Measurements from ENCODE around the gene PAWR. TPM values are rescaled to one million over a fixed set of nuclear protein-coding genes. Genes with fewer than 3 reads are reported as not detected.

The PAWR gene
- total and polyA plus RNA-seq, 8 donors = 10.1 to 662 (median 81.9) TPM

DNA sequence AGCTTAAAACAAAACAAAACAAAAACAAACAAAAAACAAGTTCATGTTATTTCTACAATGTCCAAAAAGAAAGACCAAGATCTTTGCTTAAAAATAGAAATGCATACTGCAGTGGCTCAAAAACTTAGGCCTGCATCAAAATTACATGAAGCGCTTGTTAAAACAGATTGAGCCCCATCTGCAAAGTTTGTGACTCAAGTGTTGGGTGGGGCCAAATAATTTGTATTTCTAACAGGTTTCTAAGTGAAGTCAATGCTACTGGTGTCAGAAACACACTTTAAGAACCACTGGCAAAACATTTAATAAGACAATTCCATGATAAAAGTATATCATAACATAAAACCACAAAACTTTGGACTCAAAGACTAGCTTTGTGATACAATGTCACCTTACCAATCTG lies 105.6 kb downstream of the PAWR start:
- H3K27me3 ChIP-seq = no peaks in the 10 kb centered on the region
- DNase-seq = no peak
- no peaks in the 10 kb centered on the region for H3K36me3 ChIP-seq
- no peak overlapping the region for H3K27ac ChIP-seq
- intact Hi-C loops (cut with DNase I; ENCODE audit: low total_unique reads) = no loop called here
- H3K9me3 ChIP-seq = no peaks in the 10 kb centered on the region
- 93 to 100% (median 97%) methylated on average over 1 of the region's 1 CpG for WGBS, 5 donors
- TF ChIP-seq POLR2AphosphoS5 (IDR thresholded peaks at IDR 0.05) = no peak
- TF ChIP-seq POLR2A (IDR thresholded peaks at IDR 0.05) = no peak
- TF ChIP-seq EP300 (IDR thresholded peaks at IDR 0.05) = no peak
- TF ChIP-seq, protein P1, sequence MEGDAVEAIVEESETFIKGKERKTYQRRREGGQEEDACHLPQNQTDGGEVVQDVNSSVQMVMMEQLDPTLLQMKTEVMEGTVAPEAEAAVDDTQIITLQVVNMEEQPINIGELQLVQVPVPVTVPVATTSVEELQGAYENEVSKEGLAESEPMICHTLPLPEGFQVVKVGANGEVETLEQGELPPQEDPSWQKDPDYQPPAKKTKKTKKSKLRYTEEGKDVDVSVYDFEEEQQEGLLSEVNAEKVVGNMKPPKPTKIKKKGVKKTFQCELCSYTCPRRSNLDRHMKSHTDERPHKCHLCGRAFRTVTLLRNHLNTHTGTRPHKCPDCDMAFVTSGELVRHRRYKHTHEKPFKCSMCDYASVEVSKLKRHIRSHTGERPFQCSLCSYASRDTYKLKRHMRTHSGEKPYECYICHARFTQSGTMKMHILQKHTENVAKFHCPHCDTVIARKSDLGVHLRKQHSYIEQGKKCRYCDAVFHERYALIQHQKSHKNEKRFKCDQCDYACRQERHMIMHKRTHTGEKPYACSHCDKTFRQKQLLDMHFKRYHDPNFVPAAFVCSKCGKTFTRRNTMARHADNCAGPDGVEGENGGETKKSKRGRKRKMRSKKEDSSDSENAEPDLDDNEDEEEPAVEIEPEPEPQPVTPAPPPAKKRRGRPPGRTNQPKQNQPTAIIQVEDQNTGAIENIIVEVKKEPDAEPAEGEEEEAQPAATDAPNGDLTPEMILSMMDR (IDR thresholded peaks at IDR 0.05) = no peak
- no peaks in the 10 kb centered on the region for H3K4me1 ChIP-seq
- no peak overlapping the region for H3K4me3 ChIP-seq

DNA sequence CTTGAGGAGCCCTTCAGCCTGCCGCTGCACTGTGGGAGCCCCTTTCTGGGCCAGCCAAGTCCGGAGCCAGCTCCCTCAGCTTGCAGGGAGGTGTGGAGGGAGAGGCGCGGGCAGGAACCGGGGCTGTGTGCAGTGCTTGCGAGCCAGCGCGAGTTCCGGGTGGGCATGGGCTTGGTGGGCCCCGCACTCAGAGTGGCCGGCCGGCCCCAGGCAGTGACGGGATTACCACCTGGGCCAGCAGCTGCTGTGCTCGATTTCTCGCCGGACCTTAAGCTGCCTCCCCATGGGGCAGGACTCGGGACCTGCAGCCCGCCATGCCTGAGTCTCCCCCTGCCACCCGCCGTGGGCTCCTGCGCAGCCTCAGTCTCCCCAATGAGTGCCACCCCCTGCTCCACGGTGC lies 116.9 kb downstream of the PAWR start:
- WGBS, 5 donors = 98 to 100% (median 98%) methylated on average over 3 to 22 of the region's 22 CpGs
- DNase-seq = no peak
- no peak for TF ChIP-seq POLR2AphosphoS5 (IDR thresholded peaks at IDR 0.05)
- TF ChIP-seq, protein P1 (IDR thresholded peaks at IDR 0.05) = no peak
- Histone ChIP-seq H3K4me3 (no peak overlapping the region), H3K27ac (no peak overlapping the region), H3K27me3 (no peaks in the 10 kb centered on the region), H3K4me1 (no peaks in the 10 kb centered on the region), H3K9me3 (peaks cover 5 to 33% (median 22%) of the 10 kb centered on the region in 4 donors), H3K36me3 (peaks cover 5 to 46% (median 30%) of the 10 kb centered on the region in 4 donors)
- intact Hi-C loops (cut with DNase I; ENCODE audit: low total_unique reads) = no loop called here

GRCh38 chr12:79569679-79570078 lies 121.1 kb downstream of the PAWR start:
- Histone ChIP-seq H3K27me3 (no peaks in the 10 kb centered on the region), H3K4me3 (no peak overlapping the region), H3K9me3 (peaks cover 5 to 32% (median 22%) of the 10 kb centered on the region in 4 donors), H3K4me1 (peaks cover 0 to 6% (median 0%) of the 10 kb centered on the region in 4 donors), H3K27ac (no peak overlapping the region), H3K36me3 (peaks cover 5 to 51% (median 32%) of the 10 kb centered on the region in 4 donors)
- no peak for TF ChIP-seq POLR2AphosphoS5 (IDR thresholded peaks at IDR 0.05)
- TF ChIP-seq EP300 (IDR thresholded peaks at IDR 0.05) = no peak
- TF ChIP-seq, protein P1 (IDR thresholded peaks at IDR 0.05) = no peak
- no peak for TF ChIP-seq POLR2A (IDR thresholded peaks at IDR 0.05)
- WGBS, 5 donors = 94 to 100% (median 95%) methylated on average over 2 to 3 of the region's 3 CpGs
- intact Hi-C loops (cut with DNase I; ENCODE audit: low total_unique reads) = no loop called here
- DNase-seq = no peak

- 75 to 96% (median 82%) methylated on average over 1 of the region's 1 CpG for WGBS, 5 donors
- Histone ChIP-seq H3K27ac (peak overlapping the region in 1 of 5 donors; percentile 60), H3K4me1 (peaks cover 0 to 6% (median 0%) of the 10 kb centered on the region in 4 donors), H3K27me3 (no peaks in the 10 kb centered on the region), H3K36me3 (peaks cover 0 to 32% (median 19%) of the 10 kb centered on the region in 4 donors), H3K4me3 (no peak overlapping the region), H3K9me3 (peaks cover 0 to 13% (median 7%) of the 10 kb centered on the region in 4 donors)
- TF ChIP-seq, protein P1 (IDR thresholded peaks at IDR 0.05) = no peak
- TF ChIP-seq POLR2A (IDR thresholded peaks at IDR 0.05) (no peak), POLR2AphosphoS5 (IDR thresholded peaks at IDR 0.05) (no peak), EP300 (IDR thresholded peaks at IDR 0.05) (no peak)
- no peak for DNase-seq
- intact Hi-C loops (cut with DNase I; ENCODE audit: low total_unique reads) = no loop called here
These were observed 123.6 kb downstream of the PAWR start for GRCh38 chr12:79567175-79567563.
